ENCODE measurements around the gene XCL1. TPM values are rescaled to one million over a fixed set of nuclear protein-coding genes. Genes with fewer than 3 reads are reported as not detected.

Gene XCL1
- total RNA-seq, 2 experiments from 2014 or later = 0.22 to 0.38 TPM

- H3K4me3 Mint-ChIP-seq = no peak overlapping the region
- CTCF ChIA-PET = no interaction called here
- H3K4me3 ChIP-seq (ENCODE audit: low read length) = no peak overlapping the region
- H3K4me1 Mint-ChIP-seq (ENCODE audit: low read depth) = no peaks in the 10 kb centered on the region
- POLR2A ChIA-PET = no interaction called here
- ATAC-seq (ENCODE audit: poor library complexity) = no peak
- H3K36me3 Mint-ChIP-seq (ENCODE audit: low read depth) = no peaks in the 10 kb centered on the region
- H3K27me3 ChIP-seq (ENCODE audit: control insufficient read depth in 1 of 2, insufficient read depth in 2 of 2, low read length in 2 of 2) = no peaks in the 10 kb centered on the region
- TF ChIP-seq, protein P1, sequence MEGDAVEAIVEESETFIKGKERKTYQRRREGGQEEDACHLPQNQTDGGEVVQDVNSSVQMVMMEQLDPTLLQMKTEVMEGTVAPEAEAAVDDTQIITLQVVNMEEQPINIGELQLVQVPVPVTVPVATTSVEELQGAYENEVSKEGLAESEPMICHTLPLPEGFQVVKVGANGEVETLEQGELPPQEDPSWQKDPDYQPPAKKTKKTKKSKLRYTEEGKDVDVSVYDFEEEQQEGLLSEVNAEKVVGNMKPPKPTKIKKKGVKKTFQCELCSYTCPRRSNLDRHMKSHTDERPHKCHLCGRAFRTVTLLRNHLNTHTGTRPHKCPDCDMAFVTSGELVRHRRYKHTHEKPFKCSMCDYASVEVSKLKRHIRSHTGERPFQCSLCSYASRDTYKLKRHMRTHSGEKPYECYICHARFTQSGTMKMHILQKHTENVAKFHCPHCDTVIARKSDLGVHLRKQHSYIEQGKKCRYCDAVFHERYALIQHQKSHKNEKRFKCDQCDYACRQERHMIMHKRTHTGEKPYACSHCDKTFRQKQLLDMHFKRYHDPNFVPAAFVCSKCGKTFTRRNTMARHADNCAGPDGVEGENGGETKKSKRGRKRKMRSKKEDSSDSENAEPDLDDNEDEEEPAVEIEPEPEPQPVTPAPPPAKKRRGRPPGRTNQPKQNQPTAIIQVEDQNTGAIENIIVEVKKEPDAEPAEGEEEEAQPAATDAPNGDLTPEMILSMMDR (IDR thresholded peaks at IDR 0.05) = no peak
- H3K27ac Mint-ChIP-seq = no peak overlapping the region
- H3K27me3 Mint-ChIP-seq = peaks cover 4% of the 10 kb centered on the region
- intact Hi-C loops (cut with DNase I, micrococcal nuclease) = no loop called here
- H3K4me1 ChIP-seq (ENCODE audit: insufficient read depth, low read length) = no peaks in the 10 kb centered on the region
- no peaks in the 10 kb centered on the region for H3K9me3 ChIP-seq (ENCODE audit: control insufficient read depth in 1 of 2, insufficient read depth in 1 of 2, low read length in 2 of 2)
- no peak for DNase-seq
- no peaks in the 10 kb centered on the region for H3K9me3 Mint-ChIP-seq
- no peak overlapping the region for H3K27ac ChIP-seq (ENCODE audit: low read depth in 1 of 2, low read length in 2 of 2)
- no peaks in the 10 kb centered on the region for H3K36me3 ChIP-seq (ENCODE audit: insufficient read depth, low read length)
Measured at GRCh38 chr1:168607872-168608428, 31.5 kb downstream of the XCL1 start.

- peaks cover 6% of the 10 kb centered on the region for H3K27me3 Mint-ChIP-seq
Measured at GRCh38 chr1:168608796-168609715, 32.7 kb downstream of the XCL1 start.

DNA sequence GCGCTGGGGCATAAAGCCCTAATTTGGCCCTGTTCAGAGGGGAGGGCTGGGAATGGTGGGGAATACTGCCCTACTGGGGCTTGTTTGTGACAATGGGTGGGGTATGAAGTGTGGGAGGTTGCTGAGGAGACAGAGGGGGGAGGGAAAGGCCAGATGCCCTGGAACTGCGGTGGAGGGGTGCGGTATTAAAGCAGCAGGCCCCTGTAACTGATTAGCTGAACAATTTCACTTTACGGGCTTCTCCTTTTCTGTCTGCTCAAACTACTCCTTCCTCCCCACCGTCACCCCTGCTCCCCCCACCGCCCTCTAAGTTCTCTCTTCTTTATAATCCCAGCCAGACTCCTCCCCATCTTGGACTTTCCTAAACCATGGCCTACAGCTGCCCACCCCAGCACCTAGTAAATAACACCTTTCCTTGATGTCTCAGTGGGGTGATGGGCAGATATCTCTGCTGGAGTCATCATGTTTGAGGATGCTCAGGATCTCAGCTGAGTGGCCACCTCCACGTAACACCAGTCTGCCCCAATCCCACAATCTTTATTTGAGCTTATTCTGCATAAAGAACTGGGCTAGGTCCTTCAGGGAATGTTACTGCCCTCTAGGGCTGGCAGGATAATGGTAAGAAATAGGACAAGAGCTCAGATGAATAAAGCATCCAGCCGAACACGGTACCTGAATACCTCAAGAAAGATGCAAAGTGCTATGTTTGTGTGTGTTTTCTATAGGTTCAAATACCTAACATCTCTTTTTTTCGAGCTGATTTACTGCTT lies 33.5 kb downstream of the XCL1 start:
- ChIA-PET CTCF (no interaction called here), POLR2A (no interaction called here)
- no peaks in the 10 kb centered on the region for H3K36me3 Mint-ChIP-seq (ENCODE audit: low read depth)
- peaks cover 6% of the 10 kb centered on the region for H3K27me3 Mint-ChIP-seq
- intact Hi-C loops (cut with DNase I, micrococcal nuclease) = no loop called here
- DNase-seq (no peak), ATAC-seq (ENCODE audit: poor library complexity) (no peak)
- H3K27ac Mint-ChIP-seq = no peak overlapping the region
- Histone ChIP-seq H3K27ac (ENCODE audit: low read depth in 1 of 2, low read length in 2 of 2) (no peak overlapping the region), H3K36me3 (ENCODE audit: insufficient read depth, low read length) (no peaks in the 10 kb centered on the region), H3K27me3 (ENCODE audit: control insufficient read depth in 1 of 2, insufficient read depth in 2 of 2, low read length in 2 of 2) (no peaks in the 10 kb centered on the region), H3K4me1 (ENCODE audit: insufficient read depth, low read length) (no peaks in the 10 kb centered on the region), H3K4me3 (ENCODE audit: low read length) (no peak overlapping the region), H3K9me3 (ENCODE audit: control insufficient read depth in 1 of 2, insufficient read depth in 1 of 2, low read length in 2 of 2) (no peaks in the 10 kb centered on the region)
- TF ChIP-seq, protein P1 (IDR thresholded peaks at IDR 0.05) = no peak
- H3K9me3 Mint-ChIP-seq = no peaks in the 10 kb centered on the region
- H3K4me1 Mint-ChIP-seq (ENCODE audit: low read depth) = no peaks in the 10 kb centered on the region
- no peak overlapping the region for H3K4me3 Mint-ChIP-seq

More at GRCh38 chr1:168608796-168609715, 32.7 kb downstream of the XCL1 start:
- Mint-ChIP-seq H3K9me3 (no peaks in the 10 kb centered on the region), H3K4me3 (no peak overlapping the region), H3K4me1 (ENCODE audit: low read depth) (no peaks in the 10 kb centered on the region), H3K27ac (no peak overlapping the region), H3K36me3 (ENCODE audit: low read depth) (no peaks in the 10 kb centered on the region)
- ATAC-seq (ENCODE audit: poor library complexity) (no peak), DNase-seq (no peak)
- no peak overlapping the region for H3K27ac ChIP-seq (ENCODE audit: low read depth in 1 of 2, low read length in 2 of 2)
- TF ChIP-seq, protein P1 (IDR thresholded peaks at IDR 0.05) = no peak
- ChIA-PET CTCF (no interaction called here), POLR2A (no interaction called here)
- H3K36me3 ChIP-seq (ENCODE audit: insufficient read depth, low read length) = no peaks in the 10 kb centered on the region
- H3K4me1 ChIP-seq (ENCODE audit: insufficient read depth, low read length) = no peaks in the 10 kb centered on the region
- no peaks in the 10 kb centered on the region for H3K27me3 ChIP-seq (ENCODE audit: control insufficient read depth in 1 of 2, insufficient read depth in 2 of 2, low read length in 2 of 2)
- no peaks in the 10 kb centered on the region for H3K9me3 ChIP-seq (ENCODE audit: control insufficient read depth in 1 of 2, insufficient read depth in 1 of 2, low read length in 2 of 2)
- intact Hi-C loops (cut with DNase I, micrococcal nuclease) = no loop called here
- H3K4me3 ChIP-seq (ENCODE audit: low read length) = no peak overlapping the region

Data from CD4-positive, alpha-beta T cell (primary cell).